HUES48 (cell line): ENCODE measurements around the gene SERPIND1.

Experiments
- H3K27ac ChIP-seq: one replicate; pipeline ENCODE4 v1.7.0; 2013; ENCODE audit warnings: low read depth, low read length, inconsistent platforms
- H3K27me3 ChIP-seq: 2 replicates; pipeline ENCODE4 v1.6.1; 2013; ENCODE audit warnings: mild to moderate bottlenecking, low read length; ENCODE audit not compliant: control insufficient read depth, insufficient read depth
- H3K36me3 ChIP-seq: 2 replicates; pipeline ENCODE4 v1.6.1; 2013; ENCODE audit warnings: low read length; ENCODE audit not compliant: control insufficient read depth, insufficient read depth
- H3K4me1 ChIP-seq: 2 replicates; pipeline ENCODE4 v1.6.1; 2013; ENCODE audit warnings: mild to moderate bottlenecking, low read length; ENCODE audit not compliant: control insufficient read depth, insufficient read depth
- H3K4me3 ChIP-seq: 2 replicates; pipeline ENCODE4 v1.5.1; 2013; ENCODE audit warnings: mild to moderate bottlenecking, low read depth, low read length
- H3K9ac ChIP-seq: 2 replicates; pipeline ENCODE4 v1.6.1; 2013; ENCODE audit warnings: mild to moderate bottlenecking, low read depth, low read length, moderate library complexity
- H3K9me3 ChIP-seq: 2 replicates; pipeline ENCODE4 v1.6.1; 2013; ENCODE audit warnings: low read length; ENCODE audit not compliant: control insufficient read depth, insufficient read depth

SERPIND1 gene

GRCh38 chr22:20738394-20739089 is 35.4 kb upstream of the SERPIND1 start:
- Histone ChIP-seq H3K4me1 (no peaks in the 10 kb centered on the region), H3K36me3 (peaks cover 9% of the 10 kb centered on the region; the same call in 1 of the 2 replicates), H3K27ac (no peak overlapping the region), H3K9ac (no peak overlapping the region), H3K4me3 (no peak overlapping the region), H3K27me3 (no peaks in the 10 kb centered on the region), H3K9me3 (no peaks in the 10 kb centered on the region)

DNA sequence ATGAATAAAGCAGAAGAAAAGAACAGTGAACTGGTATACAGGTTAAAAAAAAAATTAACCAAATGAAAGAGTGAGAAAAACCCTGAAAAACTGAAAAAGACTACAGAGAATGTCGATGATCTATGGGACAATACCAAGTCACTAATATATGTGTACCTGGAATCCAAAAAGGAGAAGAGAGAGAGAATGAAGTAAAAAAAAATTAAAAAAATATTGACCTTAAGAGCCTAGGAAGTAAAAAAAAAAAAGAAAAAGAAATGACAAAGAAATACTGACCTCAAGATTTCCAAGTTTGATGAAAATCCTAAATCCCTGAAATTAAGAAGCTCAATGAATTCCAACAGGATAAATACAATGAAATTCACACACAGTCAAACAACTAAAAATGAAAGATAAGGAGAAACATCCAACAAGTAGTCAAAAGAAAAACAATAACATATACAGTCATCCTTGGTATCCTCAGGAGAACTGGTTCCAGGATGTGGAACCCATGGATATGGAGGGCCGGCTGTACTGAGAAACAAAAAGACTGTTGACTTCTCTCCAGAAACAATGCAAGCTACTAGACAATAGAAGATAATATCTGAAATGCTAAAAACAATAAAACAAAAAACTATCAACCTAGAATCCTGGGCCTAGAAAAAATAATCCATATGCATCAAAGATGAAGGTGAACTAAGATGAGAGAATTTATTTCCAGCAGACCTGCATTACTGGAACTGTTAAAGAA is 33.5 kb upstream of the SERPIND1 start:
- H3K4me3 ChIP-seq: no peak overlapping the region
- H3K36me3 ChIP-seq: peaks cover 17% of the 10 kb centered on the region; the same call in 1 of the 2 replicates
- H3K27me3 ChIP-seq: no peaks in the 10 kb centered on the region
- H3K27ac ChIP-seq: no peak overlapping the region
- H3K4me1 ChIP-seq: no peaks in the 10 kb centered on the region
- H3K9ac ChIP-seq: no peak overlapping the region
- no peaks in the 10 kb centered on the region for H3K9me3 ChIP-seq

- H3K4me3 ChIP-seq: no peak overlapping the region
- H3K9ac ChIP-seq: no peak overlapping the region
- H3K36me3 ChIP-seq: peaks cover 17% of the 10 kb centered on the region; the same call in 1 of the 2 replicates
- H3K4me1 ChIP-seq: no peaks in the 10 kb centered on the region
- no peaks in the 10 kb centered on the region for H3K27me3 ChIP-seq
- no peak overlapping the region for H3K27ac ChIP-seq
- no peaks in the 10 kb centered on the region for H3K9me3 ChIP-seq
Measured at GRCh38 chr22:20741008-20741633, 32.8 kb upstream of the SERPIND1 start.

- Histone ChIP-seq H3K27ac (no peak overlapping the region), H3K27me3 (no peaks in the 10 kb centered on the region), H3K4me3 (no peak overlapping the region), H3K36me3 (peaks cover 21% of the 10 kb centered on the region), H3K9ac (no peak overlapping the region), H3K4me1 (no peaks in the 10 kb centered on the region), H3K9me3 (no peaks in the 10 kb centered on the region)
Measured at GRCh38 chr22:20741634-20742581, 32.0 kb upstream of the SERPIND1 start.

GRCh38 chr22:20742764-20743163 is 31.1 kb upstream of the SERPIND1 start:
- Histone ChIP-seq H3K4me3 (no peak overlapping the region), H3K4me1 (no peaks in the 10 kb centered on the region), H3K27ac (no peak overlapping the region), H3K27me3 (no peaks in the 10 kb centered on the region), H3K9ac (no peak overlapping the region), H3K36me3 (peaks cover 25% of the 10 kb centered on the region), H3K9me3 (no peaks in the 10 kb centered on the region)

DNA sequence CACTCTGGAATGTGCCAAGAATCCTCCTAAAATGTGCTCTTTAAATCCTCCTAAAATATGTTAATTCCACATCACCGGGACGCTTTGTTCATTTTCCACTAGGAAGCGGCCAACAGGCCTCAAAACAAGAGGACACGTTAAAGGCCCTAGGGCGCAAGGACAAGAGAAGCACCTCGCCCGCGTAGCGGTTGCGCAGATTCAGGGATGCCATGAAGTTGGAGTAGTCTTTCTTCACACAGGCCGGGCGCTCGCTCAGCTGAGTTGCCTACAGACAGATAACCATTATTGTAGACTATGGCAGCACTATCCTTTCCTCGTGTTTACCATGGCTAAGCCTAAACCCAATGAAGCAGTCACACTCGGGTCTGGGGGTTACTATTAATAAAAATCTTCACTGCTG is 29.5 kb upstream of the SERPIND1 start:
- H3K36me3 ChIP-seq: peaks cover 22% of the 10 kb centered on the region
- H3K27me3 ChIP-seq: no peaks in the 10 kb centered on the region
- no peaks in the 10 kb centered on the region for H3K9me3 ChIP-seq
- no peak overlapping the region for H3K9ac ChIP-seq
- no peak overlapping the region for H3K4me3 ChIP-seq
- H3K27ac ChIP-seq: no peak overlapping the region
- H3K4me1 ChIP-seq: no peaks in the 10 kb centered on the region

DNA sequence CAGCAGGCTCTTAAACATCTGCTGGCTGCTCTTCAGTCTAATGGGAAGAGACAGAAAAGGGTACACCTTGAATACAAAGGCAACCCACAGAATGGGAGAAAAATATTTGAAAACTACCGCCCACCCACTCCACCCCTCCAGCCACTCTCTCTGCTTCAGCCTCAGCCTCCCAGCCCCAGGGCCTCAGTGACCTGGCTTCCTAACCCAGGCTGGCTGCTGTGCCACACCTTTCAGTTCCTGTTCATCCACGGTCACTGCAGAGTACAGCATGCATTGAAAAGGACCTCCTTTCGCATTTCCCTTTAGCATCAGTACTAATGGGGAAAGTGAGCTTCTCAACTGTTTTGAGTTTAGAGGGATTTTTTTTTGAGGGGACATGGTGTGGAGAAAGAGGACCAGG is 28.8 kb upstream of the SERPIND1 start:
- Histone ChIP-seq H3K9me3 (no peaks in the 10 kb centered on the region), H3K27ac (no peak overlapping the region), H3K4me3 (no peak overlapping the region), H3K36me3 (peaks cover 27% of the 10 kb centered on the region), H3K9ac (no peak overlapping the region), H3K27me3 (no peaks in the 10 kb centered on the region), H3K4me1 (no peaks in the 10 kb centered on the region)

- Histone ChIP-seq H3K9me3 (no peaks in the 10 kb centered on the region), H3K27me3 (no peaks in the 10 kb centered on the region), H3K9ac (no peak overlapping the region), H3K27ac (no peak overlapping the region), H3K4me1 (no peaks in the 10 kb centered on the region), H3K4me3 (no peak overlapping the region), H3K36me3 (peaks cover 31% of the 10 kb centered on the region)
Measured at GRCh38 chr22:20746431-20747189, 27.3 kb upstream of the SERPIND1 start.

DNA sequence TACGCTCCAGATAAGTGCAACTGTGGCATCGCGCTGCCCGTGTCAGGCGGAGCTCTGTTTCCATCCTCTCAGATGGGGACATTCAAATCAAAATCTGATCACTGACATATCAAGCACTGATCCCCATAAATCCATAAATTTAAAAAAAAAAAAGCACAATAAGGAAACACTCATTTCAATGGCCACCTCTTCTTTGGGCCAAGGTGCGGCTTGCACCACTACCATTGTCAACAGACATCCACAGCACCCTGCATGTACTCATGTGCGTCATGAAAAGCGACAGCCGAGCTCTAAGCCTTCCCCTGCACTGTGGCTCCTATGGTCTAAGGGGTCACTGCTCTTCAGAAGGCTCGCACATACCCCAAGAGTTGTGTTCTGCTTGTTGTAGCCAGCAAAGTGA is 26.7 kb upstream of the SERPIND1 start:
- no peaks in the 10 kb centered on the region for H3K27me3 ChIP-seq
- no peak overlapping the region for H3K27ac ChIP-seq
- no peaks in the 10 kb centered on the region for H3K4me1 ChIP-seq
- H3K9me3 ChIP-seq: no peaks in the 10 kb centered on the region
- H3K4me3 ChIP-seq: no peak overlapping the region
- no peak overlapping the region for H3K9ac ChIP-seq
- H3K36me3 ChIP-seq: peaks cover 31% of the 10 kb centered on the region

- H3K4me1 ChIP-seq: no peaks in the 10 kb centered on the region
- no peak overlapping the region for H3K27ac ChIP-seq
- no peaks in the 10 kb centered on the region for H3K9me3 ChIP-seq
- peaks cover 31% of the 10 kb centered on the region for H3K36me3 ChIP-seq
- no peak overlapping the region for H3K9ac ChIP-seq
- no peaks in the 10 kb centered on the region for H3K27me3 ChIP-seq
- H3K4me3 ChIP-seq: no peak overlapping the region
Measured at GRCh38 chr22:20748082-20748481, 25.8 kb upstream of the SERPIND1 start.
